Uterus (tissue), 2 donors: ENCODE results near the gene FSTL3.

Source experiments
- POLR2A ChIP-seq, 2 donors: fragments of 450-650 bp; IDR thresholded peaks; one replicate each; pipeline ENCODE4 v1.6.1; 2016; ENCODE audit warnings: antibody characterized with exemption in 2 of 2, mild to moderate bottlenecking in 1 of 2, moderate library complexity in 1 of 2
- TF ChIP-seq, protein P1 (sequence below), 4 experiments: fragments of 200-600 bp in 2 of 4; fragments of 450-650 bp in 2 of 4; sonication (generic) in 2 of 4; IDR thresholded peaks; one replicate each; pipeline ENCODE4 v1.5.1; 2016 to 2019; ENCODE audit warnings: antibody characterized with exemption in 4 of 4, mild to moderate bottlenecking in 2 of 4, moderate library complexity in 1 of 4

DNA sequence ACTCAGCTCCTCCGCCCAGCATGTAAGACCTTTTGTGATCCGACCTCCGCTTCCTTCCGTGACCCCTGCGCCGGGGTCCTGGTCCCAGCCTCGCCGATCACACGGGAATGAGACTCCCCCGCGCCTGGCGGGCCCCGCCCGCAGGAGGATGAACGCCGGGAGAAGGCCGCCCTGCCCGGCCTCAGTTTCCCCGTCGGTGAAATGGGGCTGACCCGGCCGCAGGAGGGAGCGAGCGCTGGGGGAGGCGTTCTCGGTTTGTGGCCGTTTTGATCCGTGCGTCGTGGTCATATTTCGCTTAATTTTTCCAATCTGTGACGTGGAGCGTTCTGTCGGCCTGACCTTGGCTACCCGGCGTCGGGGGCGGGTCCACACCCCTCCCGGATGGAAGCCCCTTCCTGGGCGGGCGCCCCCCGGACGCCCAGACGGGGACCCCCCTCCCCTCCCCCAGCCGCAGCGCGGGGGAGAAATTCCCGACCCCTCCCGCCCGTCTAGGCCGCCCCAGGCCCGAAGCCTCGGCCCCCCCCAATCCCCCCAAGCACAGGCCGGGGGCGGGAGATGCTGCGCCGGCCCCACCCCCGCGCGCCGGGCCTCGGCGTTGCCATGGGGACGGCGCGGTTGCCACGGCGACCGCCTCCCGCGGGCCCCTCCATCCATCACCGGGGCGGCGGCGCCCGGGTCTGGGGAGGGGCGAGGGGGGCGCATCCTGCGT lies 43.6 kb downstream of the FSTL3 start:
- no peak for TF ChIP-seq POLR2A (IDR thresholded peaks at IDR 0.05)
- TF ChIP-seq, protein P1, sequence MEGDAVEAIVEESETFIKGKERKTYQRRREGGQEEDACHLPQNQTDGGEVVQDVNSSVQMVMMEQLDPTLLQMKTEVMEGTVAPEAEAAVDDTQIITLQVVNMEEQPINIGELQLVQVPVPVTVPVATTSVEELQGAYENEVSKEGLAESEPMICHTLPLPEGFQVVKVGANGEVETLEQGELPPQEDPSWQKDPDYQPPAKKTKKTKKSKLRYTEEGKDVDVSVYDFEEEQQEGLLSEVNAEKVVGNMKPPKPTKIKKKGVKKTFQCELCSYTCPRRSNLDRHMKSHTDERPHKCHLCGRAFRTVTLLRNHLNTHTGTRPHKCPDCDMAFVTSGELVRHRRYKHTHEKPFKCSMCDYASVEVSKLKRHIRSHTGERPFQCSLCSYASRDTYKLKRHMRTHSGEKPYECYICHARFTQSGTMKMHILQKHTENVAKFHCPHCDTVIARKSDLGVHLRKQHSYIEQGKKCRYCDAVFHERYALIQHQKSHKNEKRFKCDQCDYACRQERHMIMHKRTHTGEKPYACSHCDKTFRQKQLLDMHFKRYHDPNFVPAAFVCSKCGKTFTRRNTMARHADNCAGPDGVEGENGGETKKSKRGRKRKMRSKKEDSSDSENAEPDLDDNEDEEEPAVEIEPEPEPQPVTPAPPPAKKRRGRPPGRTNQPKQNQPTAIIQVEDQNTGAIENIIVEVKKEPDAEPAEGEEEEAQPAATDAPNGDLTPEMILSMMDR (IDR thresholded peaks at IDR 0.05), result no peak
